Cardiac fibroblast (primary cell): ENCODE data around the gene HHATL.
"Not testable (repeated sequence)": the region's sequence is repeated elsewhere in the genome, so short reads cannot be mapped to it uniquely, and the experiment has no call there.

Experiments
- DNase-seq, 2 donors: peaks; one replicate each; pipeline versions ENCODE4 v3.0.0 to v3.0.0-alpha.2; 2010; ENCODE audit warnings: low read depth in 2 of 2
- H3K4me3 ChIP-seq, 2 donors: replicated peaks in 1 of 2; 1 replicate in 1 of 2; 2 replicates in 1 of 2; pipeline ENCODE4 v1.5.1; 2011; ENCODE audit warnings: low read depth in 2 of 2, low read length in 2 of 2, mild to moderate bottlenecking in 2 of 2, moderate library complexity in 1 of 2
- TF ChIP-seq, protein P1 (sequence below): IDR thresholded peaks from one replicate; pipeline ENCODE4 v1.5.1; 2011; ENCODE audit warnings: low read depth, mild to moderate bottlenecking, low read length, inconsistent platforms

Gene HHATL

DNA sequence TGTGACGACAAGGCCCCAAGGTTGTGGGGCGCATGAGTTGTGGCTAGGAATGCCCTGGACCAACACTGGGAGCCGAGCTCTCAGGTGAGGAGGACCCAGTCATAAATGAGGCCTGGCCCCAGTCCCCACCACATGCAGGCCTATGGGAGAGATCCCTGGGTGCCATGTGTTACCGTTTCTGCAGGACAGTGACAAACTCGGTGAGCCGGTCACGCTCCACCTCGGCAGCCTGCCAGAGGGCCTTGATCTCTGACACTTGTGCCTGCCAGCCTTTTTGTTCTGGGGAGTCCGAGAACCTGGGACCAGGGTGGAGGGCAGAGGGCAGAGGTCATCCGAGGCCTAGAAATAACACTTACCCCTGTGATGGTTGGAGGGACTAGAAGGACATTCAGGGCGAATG, 27.7 kb upstream of the HHATL start:
- no peak overlapping the region for H3K4me3 ChIP-seq
- TF ChIP-seq, protein P1, sequence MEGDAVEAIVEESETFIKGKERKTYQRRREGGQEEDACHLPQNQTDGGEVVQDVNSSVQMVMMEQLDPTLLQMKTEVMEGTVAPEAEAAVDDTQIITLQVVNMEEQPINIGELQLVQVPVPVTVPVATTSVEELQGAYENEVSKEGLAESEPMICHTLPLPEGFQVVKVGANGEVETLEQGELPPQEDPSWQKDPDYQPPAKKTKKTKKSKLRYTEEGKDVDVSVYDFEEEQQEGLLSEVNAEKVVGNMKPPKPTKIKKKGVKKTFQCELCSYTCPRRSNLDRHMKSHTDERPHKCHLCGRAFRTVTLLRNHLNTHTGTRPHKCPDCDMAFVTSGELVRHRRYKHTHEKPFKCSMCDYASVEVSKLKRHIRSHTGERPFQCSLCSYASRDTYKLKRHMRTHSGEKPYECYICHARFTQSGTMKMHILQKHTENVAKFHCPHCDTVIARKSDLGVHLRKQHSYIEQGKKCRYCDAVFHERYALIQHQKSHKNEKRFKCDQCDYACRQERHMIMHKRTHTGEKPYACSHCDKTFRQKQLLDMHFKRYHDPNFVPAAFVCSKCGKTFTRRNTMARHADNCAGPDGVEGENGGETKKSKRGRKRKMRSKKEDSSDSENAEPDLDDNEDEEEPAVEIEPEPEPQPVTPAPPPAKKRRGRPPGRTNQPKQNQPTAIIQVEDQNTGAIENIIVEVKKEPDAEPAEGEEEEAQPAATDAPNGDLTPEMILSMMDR = no peak
- no peak for DNase-seq

GRCh38 chr3:42729404-42730145, 27.0 kb upstream of the HHATL start:
- TF ChIP-seq, protein P1 = no peak

DNA sequence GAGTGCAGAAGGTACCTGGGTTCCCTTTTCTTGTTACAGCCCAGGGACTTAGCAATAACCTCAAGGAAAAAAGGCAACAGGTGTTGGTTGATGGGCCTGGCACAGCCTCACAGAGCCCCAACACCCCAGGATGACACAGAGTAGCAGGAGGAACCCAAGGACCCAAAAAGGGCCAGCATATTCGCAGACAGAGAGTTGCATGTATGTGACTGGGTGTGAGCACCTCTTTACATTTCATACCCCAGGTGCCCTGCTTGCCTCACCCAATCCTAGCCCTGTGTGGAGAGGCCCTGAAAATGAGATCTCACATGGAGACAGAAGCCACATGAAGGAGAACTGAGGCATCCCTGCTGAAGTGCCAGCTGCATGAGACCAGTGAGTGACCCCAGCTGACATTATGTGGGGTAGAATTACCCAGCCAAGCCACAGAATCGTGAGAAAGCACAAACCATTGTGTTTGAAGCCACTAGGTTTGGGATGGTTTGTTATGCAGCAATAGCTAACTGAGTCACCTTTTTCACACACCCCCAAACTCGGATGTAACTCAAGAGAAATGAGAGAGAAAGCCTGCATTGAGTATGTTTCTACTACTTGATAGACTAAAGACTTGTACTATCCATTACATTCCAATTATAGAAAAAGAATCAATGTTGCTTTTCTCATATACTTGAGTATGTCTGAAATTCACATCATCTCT, 26.2 kb upstream of the HHATL start:
- DNase-seq = no peak
- TF ChIP-seq, protein P1 = no peak
- H3K4me3 ChIP-seq = no peak overlapping the region

More at GRCh38 chr3:42729404-42730145, 27.0 kb upstream of the HHATL start:
- DNase-seq = peak in 1 of 2 donors; percentile 45
- H3K4me3 ChIP-seq = no peak overlapping the region

DNA sequence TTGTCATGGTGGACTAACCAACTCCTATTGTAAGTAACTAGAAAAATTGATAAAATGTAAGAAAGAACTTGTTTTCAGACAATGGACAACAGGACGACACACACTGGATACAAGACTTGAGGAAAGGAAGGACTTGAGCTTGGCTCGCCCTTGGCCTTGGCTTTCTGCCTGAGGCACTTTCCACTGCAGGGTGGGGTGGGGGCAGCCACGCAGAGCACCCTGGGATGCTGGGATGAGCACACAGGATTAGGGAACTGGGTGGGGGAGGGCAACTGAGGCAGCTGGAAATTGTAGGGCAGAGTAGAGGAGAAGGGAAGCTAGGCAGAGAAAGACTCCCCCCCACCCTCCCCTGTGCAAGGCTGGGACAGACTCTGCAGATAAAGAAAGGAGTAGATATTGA, 25.5 kb upstream of the HHATL start:
- TF ChIP-seq, protein P1 = no peak
- no peak overlapping the region for H3K4me3 ChIP-seq
- no peak for DNase-seq

GRCh38 chr3:42725454-42725853, 22.9 kb upstream of the HHATL start:
- DNase-seq = no peak
- TF ChIP-seq, protein P1 = no peak

DNA sequence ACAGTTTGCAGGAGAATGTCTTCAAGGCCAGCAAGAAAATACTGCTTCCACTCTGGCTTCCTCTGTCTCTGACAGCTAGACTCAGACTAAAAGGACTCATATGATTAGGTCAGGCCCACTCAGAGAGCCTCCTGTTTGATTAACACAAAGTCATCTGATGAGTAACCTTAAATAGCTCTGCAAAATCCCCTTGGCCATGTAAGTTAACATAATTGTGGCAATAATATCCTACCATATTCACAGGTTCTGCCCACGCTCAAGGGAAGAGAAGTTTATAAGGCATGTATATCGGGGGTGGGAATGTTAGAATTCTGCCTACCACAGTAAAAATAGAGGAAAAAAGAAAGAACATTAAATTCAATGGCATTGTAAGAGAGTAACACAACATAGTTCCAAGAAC, 20.6 kb upstream of the HHATL start:
- TF ChIP-seq, protein P1 = no peak
- no peak overlapping the region for H3K4me3 ChIP-seq
- no peak for DNase-seq

More at GRCh38 chr3:42725454-42725853, 22.9 kb upstream of the HHATL start:
- no peak overlapping the region for H3K4me3 ChIP-seq

GRCh38 chr3:42722442-42722841, 19.8 kb upstream of the HHATL start:
- not testable (repeated sequence) for H3K4me3 ChIP-seq, DNase-seq
